ENCODE measurements around the gene ZNF786.
"Not testable (repeated sequence)": the region's sequence is repeated elsewhere in the genome, so short reads cannot be mapped to it uniquely, and the experiment has no call there.

Gene ZNF786

GRCh38 chr7:149084407-149084806 lies 6.1 kb downstream of the ZNF786 start:
- in situ Hi-C loops (cut with MboI; ENCODE audit: low sequenced_read_pairs), result no loop called here

- in situ Hi-C loops (cut with MboI; ENCODE audit: low sequenced_read_pairs), result no loop called here
Observed at GRCh38 chr7:149081914-149082313, 8.6 kb downstream of the ZNF786 start.

GRCh38 chr7:149077594-149077993 lies 12.9 kb downstream of the ZNF786 start:
- in situ Hi-C loops (cut with MboI; ENCODE audit: low sequenced_read_pairs), result no loop called here

GRCh38 chr7:149075286-149075685 lies 15.2 kb downstream of the ZNF786 start:
- in situ Hi-C loops (cut with MboI; ENCODE audit: low sequenced_read_pairs), result no loop called here

- in situ Hi-C loops (cut with MboI; ENCODE audit: low sequenced_read_pairs), result no loop called here
Observed at GRCh38 chr7:149074116-149074885, 16.2 kb downstream of the ZNF786 start.

GRCh38 chr7:149072438-149072775 lies 18.1 kb downstream of the ZNF786 start:
- in situ Hi-C loops (cut with MboI; ENCODE audit: low sequenced_read_pairs), result no loop called here

GRCh38 chr7:149071641-149072437 lies 18.7 kb downstream of the ZNF786 start:
- in situ Hi-C loops (cut with MboI; ENCODE audit: low sequenced_read_pairs), result no loop called here

GRCh38 chr7:149071182-149071635 lies 19.3 kb downstream of the ZNF786 start:
- in situ Hi-C loops (cut with MboI; ENCODE audit: low sequenced_read_pairs), result no loop called here

- in situ Hi-C loops (cut with MboI; ENCODE audit: low sequenced_read_pairs), result no loop called here
Observed at GRCh38 chr7:149070372-149071125, 20.0 kb downstream of the ZNF786 start.

GRCh38 chr7:149067869-149068268 lies 22.6 kb downstream of the ZNF786 start:
- in situ Hi-C loops (cut with MboI; ENCODE audit: low sequenced_read_pairs), result no loop called here

GRCh38 chr7:149063476-149063875 lies 27.0 kb downstream of the ZNF786 start:
- in situ Hi-C loops (cut with MboI; ENCODE audit: low sequenced_read_pairs), result no loop called here

- in situ Hi-C loops (cut with MboI; ENCODE audit: low sequenced_read_pairs), result not testable (repeated sequence)
Observed at GRCh38 chr7:149062217-149062899, 28.2 kb downstream of the ZNF786 start.

GRCh38 chr7:149060156-149060555 lies 30.4 kb downstream of the ZNF786 start:
- in situ Hi-C loops (cut with MboI; ENCODE audit: low sequenced_read_pairs), result no loop called here

GRCh38 chr7:149053885-149054284 lies 36.6 kb downstream of the ZNF786 start:
- in situ Hi-C loops (cut with MboI; ENCODE audit: low sequenced_read_pairs), result no loop called here

- in situ Hi-C loops (cut with MboI; ENCODE audit: low sequenced_read_pairs), result no loop called here
Observed at GRCh38 chr7:149053384-149053783, 37.1 kb downstream of the ZNF786 start.

- in situ Hi-C loops (cut with MboI; ENCODE audit: low sequenced_read_pairs), result no loop called here
Observed at GRCh38 chr7:149050941-149051340, 39.6 kb downstream of the ZNF786 start.

GRCh38 chr7:149048805-149049204 lies 41.7 kb downstream of the ZNF786 start:
- in situ Hi-C loops (cut with MboI; ENCODE audit: low sequenced_read_pairs), result no loop called here

GRCh38 chr7:149046416-149046815 lies 44.1 kb downstream of the ZNF786 start:
- in situ Hi-C loops (cut with MboI; ENCODE audit: low sequenced_read_pairs), result no loop called here

- in situ Hi-C loops (cut with MboI; ENCODE audit: low sequenced_read_pairs), result no loop called here
Observed at GRCh38 chr7:149043936-149044335, 46.6 kb downstream of the ZNF786 start.

GRCh38 chr7:149041350-149041749 lies 49.2 kb downstream of the ZNF786 start:
- in situ Hi-C loops (cut with MboI; ENCODE audit: low sequenced_read_pairs), result no loop called here

GRCh38 chr7:149038641-149039040 lies 51.9 kb downstream of the ZNF786 start:
- in situ Hi-C loops (cut with MboI; ENCODE audit: low sequenced_read_pairs), result not testable (repeated sequence)
